IgD-negative memory B cell (primary cell): ENCODE data around the gene LHB. TPM values are rescaled to one million over a fixed set of nuclear protein-coding genes. Genes with fewer than 3 reads are reported as not detected.

ENCODE experiments used
- H3K27ac Mint-ChIP-seq, 3 donors: one replicate each; pipeline ENCODE4 v1.8.0; 2020 to 2022; ENCODE audit warnings: mild to moderate bottlenecking in 3 of 3, mixed read lengths in 3 of 3, moderate library complexity in 1 of 3
- H3K27me3 Mint-ChIP-seq: one replicate; pipeline ENCODE4 v1.8.0; 2021; ENCODE audit warnings: mixed read lengths
- H3K36me3 Mint-ChIP-seq: one replicate; pipeline ENCODE4 v1.8.0; 2020; ENCODE audit warnings: mild to moderate bottlenecking, mixed read lengths
- H3K4me1 Mint-ChIP-seq, 3 donors: one replicate each; pipeline ENCODE4 v1.8.0; 2020 to 2022; ENCODE audit warnings: mixed read lengths in 3 of 3, mild to moderate bottlenecking in 1 of 3
- H3K4me3 Mint-ChIP-seq, 4 donors: one replicate each; pipeline ENCODE4 v1.8.0; 2020 to 2022; ENCODE audit warnings: mild to moderate bottlenecking in 4 of 4, mixed read lengths in 4 of 4, moderate library complexity in 3 of 4
- H3K9me3 Mint-ChIP-seq, 3 donors: one replicate each; pipeline ENCODE4 v1.8.0; 2020 to 2021; ENCODE audit warnings: mixed read lengths in 3 of 3, mild to moderate bottlenecking in 1 of 3
- polyA plus RNA-seq: library from polyadenylated mRNA; unstranded; fragments of 300-500 nt; fragmentation: Illumina TruSeq; gene quantifications from one replicate; pipeline ENCODE4 v1.2.3, GENCODE V29; 2021

The LHB gene
- polyA plus RNA-seq, 1 donor from 2014 or later, result 0.78 TPM

- H3K9me3 Mint-ChIP-seq, result no peaks in the 10 kb centered on the region
Measured at GRCh38 chr19:49004964-49005614, 11.8 kb downstream of the LHB start.

DNA sequence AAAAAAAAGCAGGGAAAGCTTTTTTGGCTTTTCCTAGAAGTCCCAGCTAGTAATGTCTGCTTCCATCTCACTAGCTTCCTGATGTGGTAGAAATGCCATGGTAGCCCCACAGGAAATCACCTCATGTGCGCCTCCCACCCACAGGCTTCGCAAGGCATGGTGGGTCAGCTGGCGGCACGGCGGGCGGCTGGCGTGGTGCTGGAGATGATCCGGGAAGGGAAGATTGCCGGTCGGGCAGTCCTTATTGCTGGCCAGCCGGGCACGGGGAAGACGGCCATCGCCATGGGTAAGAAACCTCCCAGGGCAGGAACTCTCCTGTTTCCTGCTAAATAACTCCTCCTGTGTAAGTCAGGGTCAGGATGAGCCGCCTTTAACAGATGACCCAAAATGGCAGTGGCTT, 12.8 kb downstream of the LHB start:
- no peak overlapping the region for H3K27ac Mint-ChIP-seq
- no peak overlapping the region for H3K4me3 Mint-ChIP-seq
- no peaks in the 10 kb centered on the region for H3K9me3 Mint-ChIP-seq
- H3K27me3 Mint-ChIP-seq, result no peaks in the 10 kb centered on the region
- peaks cover 4 to 6% (median 5%) of the 10 kb centered on the region in 3 donors for H3K4me1 Mint-ChIP-seq
- peaks cover 3% of the 10 kb centered on the region for H3K36me3 Mint-ChIP-seq

More at GRCh38 chr19:49004964-49005614, 11.8 kb downstream of the LHB start:
- no peaks in the 10 kb centered on the region for H3K36me3 Mint-ChIP-seq
- H3K4me1 Mint-ChIP-seq, result peaks cover 0 to 2% (median 0%) of the 10 kb centered on the region in 3 donors
- H3K4me3 Mint-ChIP-seq, result no peak overlapping the region
- H3K27me3 Mint-ChIP-seq, result no peaks in the 10 kb centered on the region
- no peak overlapping the region for H3K27ac Mint-ChIP-seq

DNA sequence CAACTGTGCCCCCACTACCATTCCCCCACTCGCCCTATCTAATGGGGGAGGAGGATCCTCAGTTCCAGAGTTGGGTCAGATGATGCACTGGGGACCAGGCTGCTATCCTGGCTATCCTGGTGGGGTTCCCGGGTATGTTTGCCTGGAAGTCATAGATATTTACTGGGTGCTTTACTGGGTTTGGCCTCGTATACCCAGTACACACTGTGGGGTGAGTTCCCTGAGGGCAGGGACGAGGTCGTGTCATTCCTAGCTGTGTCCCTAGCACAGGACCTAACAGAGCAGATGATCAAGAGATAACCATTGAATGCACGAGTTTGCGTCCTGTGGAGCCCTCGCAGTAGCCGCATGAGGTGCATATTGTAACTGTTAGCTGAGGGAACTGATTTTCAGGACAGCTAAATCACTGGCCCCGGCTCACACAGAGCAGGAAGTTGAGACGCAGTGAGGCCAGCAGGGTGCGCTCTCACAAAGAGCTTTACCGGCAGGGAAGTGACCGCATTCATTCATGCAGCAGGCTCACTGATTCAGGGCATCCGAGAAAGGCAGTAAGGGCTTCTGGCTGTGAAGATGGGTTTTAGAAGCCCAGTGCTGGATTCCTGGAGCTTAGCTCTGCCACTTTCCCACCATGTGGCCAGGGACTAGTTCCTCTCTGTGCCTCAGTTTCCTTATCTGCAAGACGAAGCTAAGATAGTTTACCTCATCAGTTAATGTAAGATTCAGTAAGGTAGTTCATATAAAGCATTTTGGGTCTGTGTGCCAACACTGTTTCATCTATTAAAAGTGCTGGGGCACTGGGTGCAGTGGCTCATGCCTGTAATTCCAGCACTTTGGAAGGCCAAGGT, 17.2 kb downstream of the LHB start:
- Mint-ChIP-seq H3K4me3 (peak overlapping the region in 1 of 4 donors; percentile 33), H3K9me3 (no peaks in the 10 kb centered on the region), H3K36me3 (peaks cover 3% of the 10 kb centered on the region), H3K4me1 (peaks cover 9 to 11% (median 10%) of the 10 kb centered on the region in 3 donors), H3K27ac (no peak overlapping the region), H3K27me3 (no peaks in the 10 kb centered on the region)

- Mint-ChIP-seq H3K27me3 (no peaks in the 10 kb centered on the region), H3K4me1 (peaks cover 14 to 18% (median 18%) of the 10 kb centered on the region in 3 donors), H3K9me3 (no peaks in the 10 kb centered on the region), H3K27ac (peak overlapping the region in 1 of 3 donors; percentile 11), H3K4me3 (peak overlapping the region in 1 of 4 donors; percentile 60), H3K36me3 (peaks cover 5% of the 10 kb centered on the region)
Measured at GRCh38 chr19:48997972-48998371, 18.9 kb downstream of the LHB start.

GRCh38 chr19:48994035-48994386, 22.9 kb downstream of the LHB start:
- H3K27ac Mint-ChIP-seq, result peak overlapping the region; percentile 83 to 99 (median 93)
- H3K36me3 Mint-ChIP-seq, result peaks cover 5% of the 10 kb centered on the region
- peaks cover 14 to 25% (median 24%) of the 10 kb centered on the region in 3 donors for H3K4me1 Mint-ChIP-seq

DNA sequence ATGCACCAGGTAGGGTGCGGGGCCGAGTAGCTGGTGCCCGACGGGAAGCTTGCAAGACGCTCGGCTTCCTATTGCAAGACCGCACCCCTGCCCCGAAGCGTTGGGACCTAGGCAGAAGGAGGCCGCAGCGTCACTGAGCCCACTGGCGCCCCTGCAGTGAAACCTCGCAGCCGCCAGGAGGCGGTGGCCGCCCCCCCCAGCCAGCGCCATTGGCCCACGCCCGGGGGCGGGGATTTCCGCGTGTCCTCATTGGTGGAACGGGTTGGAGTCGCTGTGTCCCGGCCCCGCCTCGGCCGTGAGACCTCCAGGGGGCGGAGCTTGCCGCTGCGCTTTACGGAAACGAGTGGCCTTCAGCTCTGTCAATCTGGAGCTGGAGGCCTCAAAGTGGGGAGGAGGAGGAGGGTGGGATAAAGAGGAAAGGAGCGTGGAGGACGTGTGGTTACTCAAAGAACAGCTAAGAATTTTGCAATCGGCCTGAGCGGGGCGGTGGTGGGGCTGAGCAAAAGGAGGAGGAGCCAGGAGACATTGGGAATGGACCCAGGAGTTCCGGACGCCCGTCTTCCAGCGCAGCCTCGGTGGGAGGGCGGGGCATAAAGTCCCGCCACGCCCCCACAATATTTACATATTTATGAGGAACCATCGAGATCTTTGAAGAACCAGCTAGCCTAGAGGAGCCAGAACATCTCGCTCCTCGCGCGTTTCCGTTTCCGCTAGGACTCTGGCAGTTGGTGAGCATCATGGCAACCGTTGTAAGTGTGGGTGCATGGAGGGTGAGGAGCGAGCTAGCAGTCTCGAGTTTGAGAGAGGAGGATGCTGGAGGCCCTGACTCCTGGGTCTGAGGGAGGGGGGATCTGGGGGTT, 23.5 kb downstream of the LHB start, which contains the start of the genes GYS1 and RUVBL2:
TSS of gene GYS1 (minus strand) at position 135 of the 860 bp plus-strand sequence. CDS start 197 bp downstream, outside the sequence.
TSS of gene RUVBL2 (plus strand) at position 713 of the 860 bp plus-strand sequence. CDS start at position 738, 25 bp downstream.
- Mint-ChIP-seq H3K36me3 (peaks cover 5% of the 10 kb centered on the region), H3K4me1 (peaks cover 14 to 25% (median 24%) of the 10 kb centered on the region in 3 donors), H3K27me3 (no peaks in the 10 kb centered on the region), H3K9me3 (no peaks in the 10 kb centered on the region), H3K4me3 (peak within 1 kb of the TSS; percentile 93 to 98 (median 94)), H3K27ac (peak within 1 kb of the TSS; percentile 83 to 99 (median 93))

More at GRCh38 chr19:48994035-48994386, 22.9 kb downstream of the LHB start:
- H3K9me3 Mint-ChIP-seq, result no peaks in the 10 kb centered on the region
- H3K27me3 Mint-ChIP-seq, result no peaks in the 10 kb centered on the region
- peak overlapping the region; percentile 93 to 98 (median 94) for H3K4me3 Mint-ChIP-seq

DNA sequence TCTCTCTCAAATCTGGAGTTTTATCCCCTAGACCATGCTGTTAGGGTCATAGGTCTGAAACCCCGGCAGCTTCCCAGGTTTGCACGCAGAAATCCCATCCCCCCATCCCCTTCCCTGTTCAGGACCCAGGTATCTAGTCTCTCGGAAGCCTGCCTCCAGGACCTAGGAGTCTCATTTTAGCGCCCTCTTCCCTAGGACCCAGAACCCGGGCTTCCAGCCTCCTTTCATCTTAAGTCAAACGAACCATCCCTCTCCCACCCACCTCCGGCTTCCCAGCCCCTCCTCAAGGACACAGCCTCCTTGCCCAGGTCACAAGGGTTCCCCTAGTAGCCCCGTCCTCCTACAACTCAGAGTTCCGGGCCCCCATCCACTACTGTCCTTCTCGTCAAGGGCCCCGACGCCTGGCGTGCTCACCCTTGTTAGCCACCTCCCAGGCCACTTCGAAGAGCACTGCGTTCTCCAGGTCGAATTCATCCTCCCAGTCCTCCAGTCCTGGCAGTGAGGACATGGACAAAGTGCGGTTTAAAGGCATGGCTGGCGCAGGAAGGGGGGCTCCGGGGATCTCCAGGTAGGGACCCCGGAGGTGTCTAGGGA, 24.2 kb downstream of the LHB start:
- Mint-ChIP-seq H3K4me1 (peaks cover 14 to 27% (median 27%) of the 10 kb centered on the region in 3 donors), H3K36me3 (peaks cover 5% of the 10 kb centered on the region), H3K27me3 (no peaks in the 10 kb centered on the region), H3K27ac (peak overlapping the region; percentile 83 to 93 (median 89)), H3K9me3 (no peaks in the 10 kb centered on the region), H3K4me3 (peak overlapping the region; percentile 93 to 98 (median 94))

GRCh38 chr19:48991873-48992580, 24.9 kb downstream of the LHB start:
- peak overlapping the region; percentile 93 to 98 (median 94) for H3K4me3 Mint-ChIP-seq
- peaks cover 14 to 27% (median 27%) of the 10 kb centered on the region in 3 donors for H3K4me1 Mint-ChIP-seq
- peaks cover 5% of the 10 kb centered on the region for H3K36me3 Mint-ChIP-seq
- peaks cover 2% of the 10 kb centered on the region for H3K27me3 Mint-ChIP-seq
- no peaks in the 10 kb centered on the region for H3K9me3 Mint-ChIP-seq
- peak overlapping the region; percentile 46 to 93 (median 83) for H3K27ac Mint-ChIP-seq

GRCh38 chr19:48991011-48991609, 25.8 kb downstream of the LHB start:
- Mint-ChIP-seq H3K4me3 (peak overlapping the region in 1 of 4 donors; percentile 29), H3K9me3 (no peaks in the 10 kb centered on the region), H3K27me3 (peaks cover 2% of the 10 kb centered on the region), H3K36me3 (peaks cover 5% of the 10 kb centered on the region), H3K4me1 (peaks cover 14 to 27% (median 27%) of the 10 kb centered on the region in 3 donors), H3K27ac (no peak overlapping the region)

DNA sequence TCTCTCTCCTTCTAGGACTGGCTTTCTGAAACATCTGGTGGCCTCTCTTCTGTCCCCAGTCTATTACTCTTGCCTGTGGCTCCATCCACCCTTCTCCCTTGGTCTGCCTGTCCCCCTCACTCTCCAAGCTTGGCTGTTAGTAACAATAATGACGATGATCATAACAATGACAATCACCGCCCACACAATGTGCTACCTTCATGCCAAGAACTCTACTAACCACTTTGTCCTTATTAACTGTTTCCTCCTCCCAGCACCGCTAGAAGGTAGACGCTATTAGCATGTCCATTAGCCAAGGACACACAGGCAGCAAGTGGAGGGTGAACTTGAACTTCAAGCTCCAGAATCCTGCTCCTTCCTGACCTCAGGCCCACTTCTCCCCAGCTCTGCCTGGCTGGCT, 26.5 kb downstream of the LHB start:
- Mint-ChIP-seq H3K27me3 (peaks cover 2% of the 10 kb centered on the region), H3K36me3 (peaks cover 6% of the 10 kb centered on the region), H3K4me1 (peaks cover 14 to 27% (median 27%) of the 10 kb centered on the region in 3 donors), H3K9me3 (no peaks in the 10 kb centered on the region), H3K27ac (peak overlapping the region in 1 of 3 donors; percentile 9), H3K4me3 (peak overlapping the region in 1 of 4 donors; percentile 7)

DNA sequence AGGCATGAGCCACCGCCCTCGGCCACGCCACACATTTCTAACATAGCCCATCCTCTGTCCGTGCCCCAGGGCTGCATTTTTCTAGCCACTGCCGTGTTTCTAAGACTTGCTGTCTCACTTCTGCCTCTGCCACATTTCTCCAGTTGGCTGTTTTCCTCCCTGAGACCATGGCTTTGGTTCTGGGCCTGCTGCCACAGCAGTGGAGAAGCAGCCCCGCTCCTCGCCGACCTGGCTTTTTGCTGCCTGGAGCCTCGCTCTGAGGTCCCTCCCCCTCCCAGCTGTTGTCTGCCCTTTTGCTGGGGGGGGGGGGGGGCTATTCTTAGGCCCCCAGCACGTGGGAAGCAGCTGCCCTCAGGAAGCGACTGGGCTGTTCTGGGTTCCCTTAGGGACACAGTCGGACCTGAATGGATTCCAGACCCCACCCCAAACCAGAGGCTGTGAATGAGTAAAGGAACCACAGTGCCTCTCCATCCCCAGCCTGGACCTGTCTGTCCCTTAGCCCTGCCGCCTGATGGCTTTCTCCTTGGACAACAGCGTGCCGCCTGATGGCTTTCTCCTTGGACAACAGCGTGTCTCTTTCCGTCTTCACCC, 27.1 kb downstream of the LHB start:
- H3K9me3 Mint-ChIP-seq, result no peaks in the 10 kb centered on the region
- peaks cover 9% of the 10 kb centered on the region for H3K36me3 Mint-ChIP-seq
- peak overlapping the region in 2 of 4 donors; percentile 7 to 17 for H3K4me3 Mint-ChIP-seq
- H3K27me3 Mint-ChIP-seq, result peaks cover 2% of the 10 kb centered on the region
- no peak overlapping the region for H3K27ac Mint-ChIP-seq
- H3K4me1 Mint-ChIP-seq, result peaks cover 11 to 22% (median 22%) of the 10 kb centered on the region in 3 donors

DNA sequence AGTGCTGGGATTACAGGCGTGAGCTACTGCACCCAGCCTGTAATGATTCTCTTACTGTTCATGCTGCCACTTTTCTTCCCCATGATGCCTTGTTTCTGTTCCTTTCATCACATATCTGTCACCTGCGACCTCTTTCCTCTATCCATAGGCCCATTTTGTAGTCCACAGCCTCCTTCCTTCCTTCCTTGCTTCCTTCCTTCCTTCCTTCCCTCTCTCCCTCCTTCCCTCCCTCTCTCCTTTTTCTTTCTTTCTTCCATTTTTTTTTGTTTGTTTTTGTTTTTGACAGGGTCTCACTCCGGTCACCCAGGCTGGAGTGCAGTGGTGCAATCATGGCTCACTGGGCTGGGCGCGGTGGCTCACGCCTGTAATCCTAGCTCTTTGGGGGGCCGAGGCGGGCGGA, 28.0 kb downstream of the LHB start:
- Mint-ChIP-seq H3K4me1 (peaks cover 10 to 17% (median 16%) of the 10 kb centered on the region in 3 donors), H3K27ac (peak overlapping the region in 1 of 3 donors; percentile 47), H3K27me3 (peaks cover 2% of the 10 kb centered on the region), H3K9me3 (no peaks in the 10 kb centered on the region), H3K4me3 (no peak overlapping the region), H3K36me3 (peaks cover 9% of the 10 kb centered on the region)

DNA sequence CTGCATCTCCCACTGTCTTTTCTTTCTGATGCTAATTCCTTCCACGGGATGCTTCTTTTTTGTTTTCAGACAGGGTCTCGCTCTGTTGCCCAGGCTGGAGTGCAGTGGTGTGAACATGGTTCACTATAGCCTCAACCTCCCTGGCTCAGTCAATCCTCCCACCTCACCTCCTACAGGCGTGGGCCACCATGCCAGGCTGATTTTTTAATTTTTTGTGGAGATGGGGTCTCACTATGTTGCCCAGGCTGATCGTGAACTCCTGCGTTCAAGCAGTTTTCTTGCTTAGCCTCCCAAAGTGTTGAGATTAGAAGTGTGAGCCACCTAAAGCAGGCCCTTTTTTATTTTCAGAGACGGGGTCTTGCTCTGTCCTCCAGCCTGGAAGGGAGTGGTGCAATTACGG, 28.6 kb downstream of the LHB start:
- Mint-ChIP-seq H3K27me3 (peaks cover 2% of the 10 kb centered on the region), H3K4me1 (peaks cover 9 to 15% (median 14%) of the 10 kb centered on the region in 3 donors), H3K36me3 (peaks cover 10% of the 10 kb centered on the region), H3K4me3 (no peak overlapping the region), H3K9me3 (no peaks in the 10 kb centered on the region), H3K27ac (peak overlapping the region in 1 of 3 donors; percentile 47)
